SK-N-MC (cell line): Measurements from ENCODE around the gene SCRN3.

Experiments
- EZH2 ChIP-seq: fragments of 200-600 bp; sonication (generic); IDR thresholded peaks from one replicate; pipeline ENCODE4 v1.6.1; 2017; ENCODE audit warnings: antibody characterized with exemption
- POLR2AphosphoS5 ChIP-seq: IDR thresholded peaks from 2 replicates; pipeline ENCODE4 v1.6.1; 2012; ENCODE audit warnings: mild to moderate bottlenecking, low read depth, low read length, borderline replicate concordance

DNA sequence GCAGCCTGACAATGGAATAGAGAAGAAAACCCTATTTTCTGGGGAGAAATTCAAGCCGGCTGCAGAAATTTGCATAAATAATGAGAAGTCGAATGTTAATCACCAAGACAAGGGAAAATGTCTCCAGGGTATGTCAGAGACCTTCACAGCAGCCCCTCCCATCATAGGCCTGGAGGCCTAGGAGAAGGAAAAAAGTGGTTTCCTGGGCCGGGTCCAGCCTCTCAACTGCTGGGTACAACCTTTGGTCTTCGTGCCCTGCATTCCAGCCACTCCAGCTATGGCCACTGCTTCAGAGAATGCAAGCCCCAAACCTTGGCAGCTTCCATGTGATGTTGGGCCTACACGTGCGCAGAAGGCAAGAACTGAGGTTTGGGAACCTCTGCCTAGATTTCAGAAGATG is 6.0 kb upstream of the SCRN3 start:
- TF ChIP-seq POLR2AphosphoS5 (no peak), EZH2 (no peak)
